ENCODE data around the gene SPATA32.

Gene SPATA32

DNA sequence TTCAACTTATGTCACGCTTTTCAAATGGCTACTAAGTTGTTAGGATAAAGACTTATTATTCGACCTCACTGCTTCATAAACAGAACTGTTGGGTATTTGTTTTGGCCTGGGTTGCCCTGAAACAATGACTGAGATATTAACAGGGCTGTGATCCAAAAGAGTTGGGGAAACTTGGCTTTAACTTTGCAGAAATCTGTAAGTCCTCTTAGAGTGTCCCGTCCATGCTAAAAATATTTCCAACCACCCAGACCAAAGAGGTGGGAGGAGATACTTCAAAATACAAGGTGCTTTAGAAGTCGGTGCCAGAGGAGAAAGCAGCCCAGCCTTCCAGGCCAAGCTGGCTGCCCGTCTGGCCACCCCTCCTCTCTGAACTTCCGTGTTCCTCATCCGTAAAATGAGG is 16.1 kb upstream of the SPATA32 start:
- no peak overlapping the region for H3K27ac ChIP-seq (ENCODE audit: low read length)

DNA sequence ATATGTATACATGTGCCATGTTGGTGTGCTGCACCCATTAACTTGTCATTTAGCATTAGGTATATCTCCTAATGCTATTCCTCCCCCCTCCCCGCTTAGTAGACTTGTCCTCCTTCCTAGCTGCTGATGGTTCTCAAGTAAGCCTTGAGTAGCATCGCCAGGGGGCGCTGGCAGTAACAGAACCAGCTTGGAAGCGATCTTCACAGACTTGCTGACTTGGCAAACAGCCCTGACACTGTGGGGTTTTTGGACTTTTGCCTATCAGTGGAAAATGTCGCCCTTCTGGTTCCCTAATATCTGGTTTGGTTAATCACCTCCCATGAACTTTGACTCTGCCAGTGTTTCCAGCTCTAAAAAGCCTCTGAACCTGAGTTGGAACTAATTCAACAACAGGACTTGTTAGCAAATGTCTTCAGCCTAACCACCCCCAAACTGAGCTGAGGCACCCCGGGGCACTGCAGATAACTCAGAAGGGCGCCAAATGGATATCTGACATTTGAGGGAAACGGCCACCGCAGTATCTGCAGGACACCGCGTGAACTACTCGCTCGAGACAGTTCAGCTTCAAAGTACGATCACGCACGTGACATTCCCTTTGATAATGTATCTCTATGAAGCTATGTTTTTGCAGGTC is 15.4 kb upstream of the SPATA32 start:
- Histone ChIP-seq H2AFZ (ENCODE audit: low read depth, low read length) (no peak overlapping the region), H4K20me1 (ENCODE audit: insufficient read depth, low read length) (no peaks in the 10 kb centered on the region), H3K79me2 (ENCODE audit: insufficient read depth, low read length) (no peaks in the 10 kb centered on the region), H3K36me3 (ENCODE audit: insufficient read depth, low read length) (peaks cover 33% of the 10 kb centered on the region), H3K27me3 (ENCODE audit: insufficient read depth, low read length, poor library complexity) (no peaks in the 10 kb centered on the region), H3K9me3 (ENCODE audit: insufficient read depth, low read length, severe bottlenecking) (no peaks in the 10 kb centered on the region), H3K27ac (ENCODE audit: low read length) (no peak overlapping the region), H3K4me2 (ENCODE audit: insufficient read depth, low read length) (no peak overlapping the region), H3K4me3 (ENCODE audit: low read depth in 1 of 2, low read length in 2 of 2) (no peak overlapping the region), H3K9ac (ENCODE audit: low read depth, low read length) (no peak overlapping the region), H3K4me1 (ENCODE audit: insufficient read depth, low read length) (no peaks in the 10 kb centered on the region)
- DNase-seq (peak; percentile 88), ATAC-seq (ENCODE audit: insufficient read depth, low read depth) (peak; percentile 97)
- no peak for TF ChIP-seq EZH2 (IDR thresholded peaks at IDR 0.05; ENCODE audit: borderline replicate concordance, low read depth, low read length, severe bottlenecking)
- TF ChIP-seq, protein P1, sequence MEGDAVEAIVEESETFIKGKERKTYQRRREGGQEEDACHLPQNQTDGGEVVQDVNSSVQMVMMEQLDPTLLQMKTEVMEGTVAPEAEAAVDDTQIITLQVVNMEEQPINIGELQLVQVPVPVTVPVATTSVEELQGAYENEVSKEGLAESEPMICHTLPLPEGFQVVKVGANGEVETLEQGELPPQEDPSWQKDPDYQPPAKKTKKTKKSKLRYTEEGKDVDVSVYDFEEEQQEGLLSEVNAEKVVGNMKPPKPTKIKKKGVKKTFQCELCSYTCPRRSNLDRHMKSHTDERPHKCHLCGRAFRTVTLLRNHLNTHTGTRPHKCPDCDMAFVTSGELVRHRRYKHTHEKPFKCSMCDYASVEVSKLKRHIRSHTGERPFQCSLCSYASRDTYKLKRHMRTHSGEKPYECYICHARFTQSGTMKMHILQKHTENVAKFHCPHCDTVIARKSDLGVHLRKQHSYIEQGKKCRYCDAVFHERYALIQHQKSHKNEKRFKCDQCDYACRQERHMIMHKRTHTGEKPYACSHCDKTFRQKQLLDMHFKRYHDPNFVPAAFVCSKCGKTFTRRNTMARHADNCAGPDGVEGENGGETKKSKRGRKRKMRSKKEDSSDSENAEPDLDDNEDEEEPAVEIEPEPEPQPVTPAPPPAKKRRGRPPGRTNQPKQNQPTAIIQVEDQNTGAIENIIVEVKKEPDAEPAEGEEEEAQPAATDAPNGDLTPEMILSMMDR (IDR thresholded peaks at IDR 0.05; ENCODE audit: borderline replicate concordance, extremely low read depth, low read length, poor library complexity, severe bottlenecking) = peak; percentile 81

More for the DNA sequence above, 16.1 kb upstream of the SPATA32 start:
- Histone ChIP-seq H3K79me2 (ENCODE audit: insufficient read depth, low read length) (no peaks in the 10 kb centered on the region), H3K4me3 (ENCODE audit: low read depth in 1 of 2, low read length in 2 of 2) (no peak overlapping the region), H3K9ac (ENCODE audit: low read depth, low read length) (no peak overlapping the region), H3K4me1 (ENCODE audit: insufficient read depth, low read length) (no peaks in the 10 kb centered on the region), H3K27me3 (ENCODE audit: insufficient read depth, low read length, poor library complexity) (no peaks in the 10 kb centered on the region), H2AFZ (ENCODE audit: low read depth, low read length) (no peak overlapping the region), H3K9me3 (ENCODE audit: insufficient read depth, low read length, severe bottlenecking) (no peaks in the 10 kb centered on the region), H3K4me2 (ENCODE audit: insufficient read depth, low read length) (no peak overlapping the region), H3K36me3 (ENCODE audit: insufficient read depth, low read length) (peaks cover 37% of the 10 kb centered on the region), H4K20me1 (ENCODE audit: insufficient read depth, low read length) (no peaks in the 10 kb centered on the region)
- ATAC-seq (ENCODE audit: insufficient read depth, low read depth) (no peak), DNase-seq (no peak)
- TF ChIP-seq, protein P1 (IDR thresholded peaks at IDR 0.05; ENCODE audit: borderline replicate concordance, extremely low read depth, low read length, poor library complexity, severe bottlenecking) = no peak
- no peak for TF ChIP-seq EZH2 (IDR thresholded peaks at IDR 0.05; ENCODE audit: borderline replicate concordance, low read depth, low read length, severe bottlenecking)

DNA sequence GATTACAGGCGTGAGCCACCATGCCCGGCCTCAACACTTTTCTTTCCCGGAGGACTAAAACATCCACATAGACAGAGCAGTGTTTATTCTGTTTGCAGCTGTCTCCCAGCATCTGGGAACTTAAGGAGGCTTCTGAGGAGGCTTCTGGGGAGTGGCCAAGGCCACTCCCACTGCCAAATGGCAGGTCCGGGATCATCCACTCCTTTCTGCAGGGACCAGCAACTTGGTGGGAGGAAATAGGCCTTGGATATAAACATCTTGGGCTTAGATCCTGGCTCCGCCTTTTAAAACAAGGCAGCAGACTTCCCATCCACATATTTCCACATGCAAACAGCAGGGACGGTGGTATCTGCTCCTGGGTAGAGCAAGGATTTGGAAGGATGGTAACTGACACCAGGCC is 14.1 kb upstream of the SPATA32 start:
- no peak for TF ChIP-seq EZH2 (IDR thresholded peaks at IDR 0.05; ENCODE audit: borderline replicate concordance, low read depth, low read length, severe bottlenecking)
- TF ChIP-seq, protein P1 (IDR thresholded peaks at IDR 0.05; ENCODE audit: borderline replicate concordance, extremely low read depth, low read length, poor library complexity, severe bottlenecking) = no peak
- Histone ChIP-seq H3K4me2 (ENCODE audit: insufficient read depth, low read length) (no peak overlapping the region), H3K4me1 (ENCODE audit: insufficient read depth, low read length) (no peaks in the 10 kb centered on the region), H4K20me1 (ENCODE audit: insufficient read depth, low read length) (no peaks in the 10 kb centered on the region), H2AFZ (ENCODE audit: low read depth, low read length) (no peak overlapping the region), H3K9ac (ENCODE audit: low read depth, low read length) (no peak overlapping the region), H3K36me3 (ENCODE audit: insufficient read depth, low read length) (peaks cover 35% of the 10 kb centered on the region), H3K27ac (ENCODE audit: low read length) (no peak overlapping the region), H3K4me3 (ENCODE audit: low read depth in 1 of 2, low read length in 2 of 2) (no peak overlapping the region), H3K9me3 (ENCODE audit: insufficient read depth, low read length, severe bottlenecking) (no peaks in the 10 kb centered on the region), H3K27me3 (ENCODE audit: insufficient read depth, low read length, poor library complexity) (no peaks in the 10 kb centered on the region), H3K79me2 (ENCODE audit: insufficient read depth, low read length) (no peaks in the 10 kb centered on the region)
- ATAC-seq (ENCODE audit: insufficient read depth, low read depth) (no peak), DNase-seq (no peak)

Data from DND-41 (cell line).